Spinal cord (tissue), 10 donors: ENCODE results near the gene UST. TPM values are rescaled to one million over a fixed set of nuclear protein-coding genes. Genes with fewer than 3 reads are reported as not detected.

ENCODE experiments used
- DNase-seq, 6 donors: peaks; one replicate each; pipeline versions ENCODE4 v3.0.0 to v3.0.0-alpha.2; 2013 to 2015; ENCODE audit warnings: low spot score in 6 of 6, low read depth in 4 of 6
- H3K27ac ChIP-seq: one replicate; pipeline ENCODE4 v1.5.1; 2013; ENCODE audit warnings: low read depth, low read length, control low read depth
- H3K27me3 ChIP-seq: one replicate; pipeline ENCODE4 v1.6.1; 2013; ENCODE audit warnings: low read length; ENCODE audit not compliant: control insufficient read depth, insufficient read depth
- H3K36me3 ChIP-seq: one replicate; pipeline ENCODE4 v1.6.1; 2013; ENCODE audit warnings: low read length; ENCODE audit not compliant: control insufficient read depth, insufficient read depth
- H3K4me1 ChIP-seq: one replicate; pipeline ENCODE4 v1.6.1; 2013; ENCODE audit warnings: low read length; ENCODE audit not compliant: control insufficient read depth, insufficient read depth
- H3K4me3 ChIP-seq: one replicate; pipeline ENCODE4 v1.5.1; 2013; ENCODE audit warnings: low read depth, low read length, control low read depth
- H3K9me3 ChIP-seq: one replicate; pipeline ENCODE4 v1.6.1; 2013; ENCODE audit warnings: low read length; ENCODE audit not compliant: control insufficient read depth, insufficient read depth
- WGBS: methylation state at CpG from one replicate; pipeline ENCODE4 v1.1.5; 2013; ENCODE audit warnings: missing lambda C conversion rate; ENCODE audit not compliant: insufficient coverage; 5-methylcytosine and 5-hydroxymethylcytosine counted together
- polyA plus RNA-seq, 2 donors: library from polyadenylated mRNA; unstranded; fragments of 120-200 nt; gene quantifications; one replicate each; pipeline ENCODE4 v1.2.1, GENCODE V29; 2013; ENCODE audit not compliant: insufficient read length in 2 of 2
- total RNA-seq, 2 donors: library from RNA; depleted of rRNA in 1 of 2; stranded (reverse); fragments of 120-200 nt in 1 of 2; fragments of >200 nt in 1 of 2; gene quantifications; one replicate each; pipeline versions ENCODE4 v1.2.3 to v1.2.4, GENCODE V29; 2013 to 2014
- donor health status: healthy.

Gene UST
- total and polyA plus RNA-seq, 4 donors: 21.5 to 28.9 (median 23.5) TPM

DNA sequence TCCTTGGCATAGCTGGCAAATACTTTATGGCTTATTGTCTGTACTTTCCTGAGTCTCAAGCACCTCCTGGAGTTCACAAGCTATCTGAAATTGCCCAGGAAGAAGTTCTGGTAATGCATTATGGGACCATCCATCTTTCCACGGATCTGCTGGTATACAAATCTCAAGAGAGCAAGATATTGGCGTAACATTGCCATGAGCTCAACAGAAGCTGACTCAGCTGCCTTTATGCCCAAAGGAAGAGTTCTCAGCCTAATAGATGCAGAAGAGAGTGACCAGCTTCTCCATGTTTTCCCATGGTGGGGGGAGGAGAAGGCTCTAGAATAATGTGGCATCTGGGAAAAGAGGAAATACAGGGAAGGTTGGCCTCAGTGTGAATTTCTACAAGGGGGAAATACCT lies 78.7 kb downstream of the UST start:
- peaks cover 3% of the 10 kb centered on the region for H3K9me3 ChIP-seq
- no peak overlapping the region for H3K27ac ChIP-seq
- H3K36me3 ChIP-seq: no peaks in the 10 kb centered on the region
- no peak overlapping the region for H3K4me3 ChIP-seq
- 86% methylated on average over 2 of the region's 2 CpGs for WGBS
- DNase-seq: no peak
- H3K4me1 ChIP-seq: no peaks in the 10 kb centered on the region
- H3K27me3 ChIP-seq: no peaks in the 10 kb centered on the region

DNA sequence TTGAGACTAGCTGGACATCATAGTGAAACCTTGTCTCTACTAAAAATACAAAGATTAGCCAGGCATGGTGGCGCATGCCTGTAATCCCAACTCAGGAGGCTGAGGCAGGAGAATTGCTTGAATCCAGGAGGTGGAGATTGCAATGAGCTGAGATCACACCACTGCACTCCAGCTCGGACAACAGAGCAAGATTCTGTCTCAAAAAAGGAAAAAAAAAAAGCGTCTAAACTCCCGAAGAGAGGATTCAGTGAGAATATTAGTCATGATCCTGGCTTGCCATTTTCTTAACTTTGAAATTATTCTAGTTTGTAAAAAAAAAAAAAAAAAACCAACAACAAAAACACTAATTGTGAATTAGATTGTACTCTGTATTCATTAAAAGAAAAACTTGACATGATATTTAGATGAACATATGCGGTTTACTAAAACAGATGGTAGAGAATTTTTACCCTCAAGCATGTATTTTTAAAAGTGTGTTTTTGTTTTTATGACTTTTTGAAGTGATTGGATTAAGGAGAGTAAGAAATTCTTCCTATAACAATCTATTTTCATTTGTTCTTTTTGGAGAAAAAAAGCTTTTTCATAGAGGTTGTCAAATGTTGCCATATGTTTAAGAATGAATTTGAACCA lies 80.7 kb downstream of the UST start:
- Histone ChIP-seq H3K36me3 (no peaks in the 10 kb centered on the region), H3K27me3 (no peaks in the 10 kb centered on the region), H3K4me1 (no peaks in the 10 kb centered on the region), H3K27ac (no peak overlapping the region), H3K9me3 (peaks cover 3% of the 10 kb centered on the region), H3K4me3 (no peak overlapping the region)
- DNase-seq: peak in 1 of 6 donors; percentile 67
- WGBS: no CpG with 5 or more reads among the region's 5 CpGs

DNA sequence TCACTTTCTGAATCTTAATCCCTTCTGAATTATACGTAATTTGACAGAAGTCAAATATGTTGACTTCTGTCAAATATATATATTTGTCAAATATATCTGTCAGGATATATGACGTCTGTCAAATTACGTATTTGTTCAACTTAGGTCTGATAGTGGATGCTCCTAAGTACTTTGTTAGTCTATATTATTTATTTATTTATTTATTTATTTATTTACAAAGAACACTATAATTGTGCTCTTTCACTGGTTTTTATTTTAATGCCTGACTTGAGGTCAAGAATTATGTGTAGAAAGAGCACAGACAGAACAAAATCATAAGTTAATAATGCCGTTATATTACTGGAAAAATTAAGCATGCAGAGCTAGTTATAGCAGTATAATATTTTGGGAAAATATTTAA lies 81.2 kb downstream of the UST start:
- Histone ChIP-seq H3K9me3 (peaks cover 3% of the 10 kb centered on the region), H3K27ac (no peak overlapping the region), H3K36me3 (no peaks in the 10 kb centered on the region), H3K4me3 (no peak overlapping the region), H3K27me3 (no peaks in the 10 kb centered on the region), H3K4me1 (no peaks in the 10 kb centered on the region)
- no CpG with 5 or more reads among the region's 4 CpGs for WGBS
- no peak for DNase-seq

DNA sequence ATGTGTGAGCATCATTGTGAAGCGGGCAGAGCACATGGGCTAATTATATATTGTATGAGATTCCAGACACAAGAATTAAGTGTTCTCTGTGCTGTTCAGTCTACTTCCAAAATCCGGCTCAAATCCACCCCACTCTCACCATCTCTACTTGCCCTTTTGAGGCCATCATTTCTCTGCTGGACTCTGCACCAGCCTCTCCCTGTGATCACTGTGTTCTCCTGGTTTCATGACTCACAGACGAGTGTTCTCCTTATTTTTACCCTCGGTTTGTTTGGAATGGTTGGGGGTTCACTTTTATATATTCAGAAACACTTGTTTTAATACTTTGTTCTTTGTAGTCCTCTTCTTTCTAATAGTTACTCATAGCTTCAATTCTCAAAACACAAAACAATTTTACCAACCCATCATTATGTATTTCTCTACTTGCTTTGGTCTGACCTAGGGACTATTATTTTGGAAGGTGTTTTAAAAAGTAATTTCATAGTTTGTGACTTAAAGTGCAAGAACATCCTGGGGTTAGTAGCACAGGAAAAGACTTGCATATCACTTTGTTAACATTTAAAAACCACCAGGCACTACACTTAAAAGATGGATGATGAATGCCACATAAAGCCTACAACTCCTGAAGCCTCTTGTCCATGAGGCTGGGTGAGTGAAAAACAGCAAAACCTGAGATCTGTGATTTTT lies 82.7 kb downstream of the UST start:
- H3K27me3 ChIP-seq: no peaks in the 10 kb centered on the region
- no CpG with 5 or more reads among the region's 4 CpGs for WGBS
- no peak overlapping the region for H3K27ac ChIP-seq
- no peaks in the 10 kb centered on the region for H3K36me3 ChIP-seq
- no peak for DNase-seq
- no peaks in the 10 kb centered on the region for H3K4me1 ChIP-seq
- peaks cover 3% of the 10 kb centered on the region for H3K9me3 ChIP-seq
- H3K4me3 ChIP-seq: no peak overlapping the region

DNA sequence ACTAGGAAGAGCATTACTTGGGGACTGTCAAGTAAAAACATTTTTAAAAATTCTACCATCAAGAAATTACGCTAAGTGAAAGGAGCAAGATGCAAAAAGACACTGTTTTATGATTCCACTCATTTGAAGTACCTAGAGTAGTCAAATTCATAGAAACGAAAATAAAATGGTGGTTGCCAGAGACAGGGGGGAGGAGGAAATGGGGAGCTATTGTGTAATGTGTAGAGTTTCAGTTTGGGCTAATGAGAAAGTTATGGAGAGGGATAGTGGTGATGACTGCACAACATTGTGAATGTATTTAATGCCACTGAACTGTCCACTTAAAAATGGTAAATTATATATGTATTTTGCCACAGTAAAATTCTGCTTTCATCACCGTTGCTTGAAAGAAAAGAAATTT lies 83.8 kb downstream of the UST start:
- H3K27me3 ChIP-seq: no peaks in the 10 kb centered on the region
- no peak overlapping the region for H3K27ac ChIP-seq
- no peaks in the 10 kb centered on the region for H3K36me3 ChIP-seq
- DNase-seq: no peak
- H3K4me1 ChIP-seq: no peaks in the 10 kb centered on the region
- peaks cover 3% of the 10 kb centered on the region for H3K9me3 ChIP-seq
- WGBS: 78% methylated on average over 1 of the region's 3 CpGs
- H3K4me3 ChIP-seq: no peak overlapping the region

DNA sequence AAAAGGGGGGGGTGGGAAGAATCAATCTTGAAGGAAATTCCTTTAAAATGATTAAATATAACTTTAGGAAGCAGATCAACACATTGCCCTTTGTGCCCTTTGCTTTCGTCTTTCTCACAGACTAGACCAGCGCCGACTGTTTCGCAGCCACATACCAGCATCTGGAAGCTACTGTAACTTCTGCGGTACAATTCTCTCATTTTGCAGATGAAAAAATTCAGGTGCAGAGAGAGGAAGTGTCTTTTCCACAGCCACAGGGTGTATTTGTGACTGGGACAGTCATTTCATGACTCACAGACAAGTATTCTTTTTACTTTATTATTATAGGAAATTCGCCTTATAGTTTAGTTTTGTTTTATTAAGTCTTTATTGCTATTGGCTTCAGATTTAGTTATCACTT lies 84.2 kb downstream of the UST start:
- H3K27ac ChIP-seq: no peak overlapping the region
- H3K27me3 ChIP-seq: no peaks in the 10 kb centered on the region
- no CpG with 5 or more reads among the region's 6 CpGs for WGBS
- no peaks in the 10 kb centered on the region for H3K36me3 ChIP-seq
- no peaks in the 10 kb centered on the region for H3K4me1 ChIP-seq
- no peak for DNase-seq
- H3K4me3 ChIP-seq: no peak overlapping the region
- H3K9me3 ChIP-seq: peaks cover 3% of the 10 kb centered on the region

DNA sequence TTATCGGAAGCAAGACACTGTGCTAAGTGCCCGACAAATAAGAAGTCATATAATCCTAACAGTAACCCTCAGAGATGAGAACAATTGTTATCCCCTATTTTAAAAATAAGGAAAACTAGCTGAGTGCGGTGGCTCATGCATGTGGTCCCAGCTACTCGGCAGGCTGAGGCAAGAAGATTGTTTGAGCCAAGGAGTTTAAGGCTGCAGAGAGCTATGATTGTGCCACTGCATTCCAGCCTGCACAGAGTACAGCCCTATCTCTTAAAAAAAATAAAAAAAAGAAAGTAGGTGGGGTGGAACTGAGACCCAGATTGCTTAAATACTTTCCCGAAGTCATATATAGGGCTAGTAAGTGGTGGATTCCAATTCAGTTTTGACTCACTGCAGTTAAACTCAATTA lies 84.7 kb downstream of the UST start:
- Histone ChIP-seq H3K4me3 (no peak overlapping the region), H3K36me3 (no peaks in the 10 kb centered on the region), H3K27me3 (no peaks in the 10 kb centered on the region), H3K9me3 (peaks cover 3% of the 10 kb centered on the region), H3K27ac (no peak overlapping the region), H3K4me1 (no peaks in the 10 kb centered on the region)
- no CpG with 5 or more reads among the region's 5 CpGs for WGBS
- no peak for DNase-seq

DNA sequence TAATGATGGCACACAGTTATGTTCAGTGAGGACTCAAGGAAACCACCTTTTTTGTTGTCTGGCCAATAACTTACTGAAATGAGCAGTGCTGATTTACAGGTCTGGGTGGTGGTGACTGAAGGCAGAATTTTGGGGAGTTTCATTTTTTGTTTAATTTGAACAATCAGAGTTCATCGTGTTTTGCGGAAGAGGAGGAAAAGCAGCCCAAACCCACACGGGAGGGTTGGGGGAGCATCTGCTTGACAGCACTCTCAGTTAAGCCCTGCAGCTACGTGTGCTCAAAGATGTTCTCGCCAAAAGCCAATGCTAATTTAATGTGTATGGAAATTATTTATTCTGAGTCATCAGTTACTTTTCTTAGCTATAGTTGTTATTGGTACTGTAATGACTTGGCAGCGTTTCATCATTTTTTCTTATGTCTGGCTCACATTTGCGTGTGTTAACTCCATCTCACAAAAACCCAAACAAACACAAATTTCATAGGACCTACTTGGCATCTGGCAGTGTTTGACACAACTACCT lies 89.2 kb downstream of the UST start:
- peak in 2 of 6 donors; percentile 32 to 54 for DNase-seq
- Histone ChIP-seq H3K4me3 (no peak overlapping the region), H3K9me3 (no peaks in the 10 kb centered on the region), H3K4me1 (no peaks in the 10 kb centered on the region), H3K27me3 (no peaks in the 10 kb centered on the region), H3K27ac (no peak overlapping the region), H3K36me3 (no peaks in the 10 kb centered on the region)
- 94% methylated on average over 3 of the region's 7 CpGs for WGBS

DNA sequence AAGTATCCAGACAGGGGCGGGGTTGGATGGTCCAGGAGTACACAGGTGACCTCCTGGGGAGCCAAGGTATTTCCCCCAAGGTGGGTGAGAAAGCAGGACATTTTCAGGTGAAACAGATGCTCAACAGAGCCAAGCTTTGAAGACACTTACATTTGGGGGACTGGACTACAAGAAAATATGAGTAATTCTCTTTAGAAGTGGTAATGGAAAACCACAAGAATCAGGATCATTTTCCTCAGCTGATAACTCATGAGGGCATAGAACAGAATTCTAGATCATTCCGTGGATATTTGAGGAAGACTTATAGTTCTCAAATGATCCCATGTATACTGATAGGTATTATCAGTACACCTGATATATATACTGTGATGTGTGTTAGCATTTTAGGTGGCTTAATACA lies 89.9 kb downstream of the UST start:
- H3K9me3 ChIP-seq: no peaks in the 10 kb centered on the region
- H3K4me3 ChIP-seq: no peak overlapping the region
- no peak overlapping the region for H3K27ac ChIP-seq
- 100% methylated on average over 1 of the region's 2 CpGs for WGBS
- H3K36me3 ChIP-seq: no peaks in the 10 kb centered on the region
- H3K27me3 ChIP-seq: no peaks in the 10 kb centered on the region
- DNase-seq: no peak
- no peaks in the 10 kb centered on the region for H3K4me1 ChIP-seq

DNA sequence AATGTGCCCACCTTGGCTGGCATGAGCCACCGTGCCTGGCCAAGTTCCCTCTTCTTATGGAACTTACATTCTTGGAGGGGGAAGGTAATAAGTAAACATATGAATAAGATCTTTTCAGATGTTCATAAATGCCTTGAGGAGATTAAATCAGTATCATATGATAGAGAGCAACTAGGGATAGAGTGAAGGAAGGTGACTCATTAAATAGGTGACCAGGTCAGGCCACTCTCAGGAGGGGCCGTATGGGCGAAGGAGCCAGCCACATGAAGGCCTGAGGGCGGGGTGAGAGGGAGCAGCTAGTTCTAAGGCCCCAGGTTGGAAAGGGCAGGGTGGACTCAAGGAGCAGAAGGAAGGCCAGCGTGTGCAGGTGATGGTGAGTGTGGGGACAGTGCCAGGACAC lies 91.1 kb downstream of the UST start:
- Histone ChIP-seq H3K27me3 (no peaks in the 10 kb centered on the region), H3K4me1 (no peaks in the 10 kb centered on the region), H3K9me3 (no peaks in the 10 kb centered on the region), H3K4me3 (no peak overlapping the region), H3K27ac (no peak overlapping the region), H3K36me3 (no peaks in the 10 kb centered on the region)
- 100% methylated on average over 4 of the region's 5 CpGs for WGBS
- no peak for DNase-seq
